ENCODE data around the gene NCBP2. TPM values are rescaled to one million over a fixed set of nuclear protein-coding genes. Genes with fewer than 3 reads are reported as not detected.
"Not testable (repeated sequence)": the region's sequence is repeated elsewhere in the genome, so short reads cannot be mapped to it uniquely, and the experiment has no call there.

NCBP2 gene
- total RNA-seq, 1 experiment from 2014 or later: 80.0 TPM

DNA sequence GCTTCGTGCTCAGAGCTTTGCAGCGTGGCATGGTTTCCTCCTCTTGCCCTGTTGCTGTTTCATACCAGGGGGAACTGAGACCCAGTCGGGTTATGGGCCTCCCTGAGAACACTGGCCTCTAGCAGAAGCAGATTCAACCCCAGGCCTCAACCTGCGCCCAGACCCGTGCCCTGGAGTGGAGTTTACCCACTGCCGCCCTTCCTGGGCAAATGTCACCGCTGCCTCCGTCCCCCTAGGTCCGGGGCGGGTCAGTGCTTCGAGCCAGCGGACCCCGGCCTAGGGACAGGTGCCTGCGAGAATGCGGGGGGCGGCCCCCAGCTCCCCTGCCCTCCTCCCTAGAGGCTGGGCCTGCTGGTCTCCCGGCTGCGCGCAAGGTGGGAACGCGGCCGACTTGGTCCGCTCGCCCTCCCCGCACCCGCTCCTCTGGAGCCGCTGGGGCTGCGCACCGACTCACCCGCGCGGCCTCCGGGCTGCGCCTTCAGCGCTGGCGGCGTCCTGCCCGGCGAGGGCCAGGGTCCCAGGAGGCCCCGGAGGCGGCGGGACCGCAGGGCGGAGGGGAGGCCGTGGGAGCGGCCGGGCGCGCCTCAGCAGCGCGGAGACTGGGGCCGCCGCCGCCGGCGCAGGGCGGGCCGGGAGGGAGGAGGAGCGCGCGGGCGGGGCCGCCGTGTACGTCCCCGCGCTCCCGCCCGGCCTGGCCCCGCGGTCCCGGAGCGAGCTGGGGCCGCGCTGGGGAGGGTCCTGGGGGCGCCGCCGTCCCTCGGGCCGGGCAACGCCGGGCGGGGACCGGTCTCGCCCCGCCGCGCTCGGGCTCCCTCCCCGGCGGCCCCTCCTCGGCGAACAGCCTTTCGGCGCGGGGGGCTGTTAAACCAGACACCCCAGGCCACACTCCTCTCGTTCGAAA is 26.2 kb upstream of the NCBP2 start, which contains the start of gene PIGZ:
PIGZ (minus strand) TSS at position 601 of the 901 bp plus-strand sequence. CDS start 16,802 bp downstream, outside the sequence.
- DNase-seq (ENCODE audit: low read depth): peak; percentile 57

DNA sequence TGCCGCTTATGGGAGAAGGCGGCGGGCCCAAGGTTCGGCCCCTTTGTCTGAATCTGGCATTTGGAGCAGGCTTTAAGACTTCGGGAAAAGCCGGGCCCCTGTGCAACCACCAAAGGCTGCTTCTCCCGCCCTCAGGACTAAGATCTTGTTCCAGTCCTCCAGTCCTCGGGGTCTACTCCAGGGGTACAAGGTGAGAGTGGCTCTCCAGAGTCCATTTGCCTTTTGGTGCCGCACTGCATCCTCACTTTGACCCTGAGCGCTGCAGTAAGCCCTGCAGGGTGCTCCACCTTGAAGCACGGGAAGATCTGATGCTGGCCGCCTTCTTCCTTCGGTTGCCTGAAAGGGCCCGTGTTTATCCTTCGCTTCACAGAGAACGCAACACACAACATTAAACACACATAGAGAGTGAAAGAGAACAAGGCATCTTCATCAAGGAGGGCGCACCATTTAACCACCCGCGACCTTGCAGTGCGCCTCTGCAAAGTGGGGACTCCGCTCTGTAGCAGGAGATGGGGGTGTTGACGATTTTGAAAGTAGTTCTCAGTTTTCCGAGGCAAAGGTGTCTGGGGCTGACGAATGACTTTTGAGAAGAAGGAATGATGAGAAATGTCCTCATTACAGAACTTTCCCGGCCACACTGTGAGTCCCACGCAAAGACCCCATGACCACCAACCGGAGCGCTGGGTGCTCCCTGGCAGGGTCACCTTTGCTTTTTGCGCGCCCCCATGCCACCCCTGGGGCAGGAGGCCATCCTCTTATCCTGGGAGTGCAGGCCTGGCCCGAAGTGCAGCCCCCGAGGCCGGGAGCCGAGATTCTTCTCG is 25.3 kb upstream of the NCBP2 start:
- no peak for DNase-seq (ENCODE audit: low read depth)

DNA sequence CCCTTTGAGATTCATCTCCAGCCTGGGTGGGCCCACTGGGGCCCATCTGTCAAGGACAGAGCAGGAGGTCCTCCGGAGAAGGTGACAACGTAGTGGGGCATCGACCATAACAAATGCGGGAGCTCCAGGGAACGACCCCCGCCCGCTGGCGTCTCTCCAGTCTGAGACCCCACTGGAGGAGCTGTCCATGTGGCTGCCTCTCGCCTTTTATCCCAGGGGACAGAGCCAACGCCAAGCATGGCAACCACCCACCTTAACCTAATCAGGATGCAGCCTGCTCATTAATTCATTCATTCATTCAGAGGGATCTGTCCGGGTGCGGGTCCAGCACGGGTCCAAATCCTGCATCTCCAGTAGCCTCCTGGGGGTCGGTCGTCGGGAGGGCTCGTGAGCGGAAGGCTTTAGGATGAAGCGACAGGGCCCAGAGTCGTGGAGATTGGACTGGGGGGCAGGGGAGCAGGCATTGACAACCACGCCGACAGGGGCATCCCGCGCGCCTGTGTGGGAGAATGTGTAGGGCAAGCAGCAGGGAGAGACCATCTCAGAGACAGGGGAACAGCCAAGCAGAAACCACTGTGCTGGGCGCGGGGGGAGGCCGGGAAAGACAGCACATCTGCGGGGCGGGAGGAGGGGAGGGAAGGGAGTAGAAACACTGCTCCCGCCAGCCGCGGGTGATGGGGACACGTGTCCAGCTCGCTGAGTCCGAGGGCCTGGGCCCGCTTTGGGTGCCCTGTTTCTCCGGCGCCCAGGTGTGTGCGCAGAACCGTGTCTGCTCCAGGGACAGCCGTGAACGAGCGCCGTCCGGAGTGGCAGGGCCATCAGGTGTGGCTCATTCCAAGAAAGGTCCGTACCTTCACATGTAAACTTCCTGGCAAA is 24.4 kb upstream of the NCBP2 start:
- DNase-seq (ENCODE audit: low read depth): no peak

DNA sequence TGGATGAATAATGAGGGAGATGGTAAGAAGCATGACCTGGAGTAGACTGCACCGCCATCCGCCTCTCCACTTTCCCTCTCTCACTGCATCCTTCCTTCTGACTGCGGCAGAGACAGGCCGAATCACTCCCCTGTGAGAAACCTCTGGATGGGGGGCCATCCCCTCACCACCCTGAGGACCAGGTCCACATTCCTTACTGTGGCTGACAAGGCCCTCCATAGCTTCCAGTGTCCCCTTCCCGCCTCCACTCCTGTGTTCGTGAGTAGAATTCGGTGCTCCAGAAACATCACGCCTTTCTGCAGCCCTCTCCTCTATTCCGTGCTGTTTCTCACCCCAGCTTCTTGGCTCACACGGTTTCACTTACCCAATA is 23.5 kb upstream of the NCBP2 start:
- no peak for DNase-seq (ENCODE audit: low read depth)

DNA sequence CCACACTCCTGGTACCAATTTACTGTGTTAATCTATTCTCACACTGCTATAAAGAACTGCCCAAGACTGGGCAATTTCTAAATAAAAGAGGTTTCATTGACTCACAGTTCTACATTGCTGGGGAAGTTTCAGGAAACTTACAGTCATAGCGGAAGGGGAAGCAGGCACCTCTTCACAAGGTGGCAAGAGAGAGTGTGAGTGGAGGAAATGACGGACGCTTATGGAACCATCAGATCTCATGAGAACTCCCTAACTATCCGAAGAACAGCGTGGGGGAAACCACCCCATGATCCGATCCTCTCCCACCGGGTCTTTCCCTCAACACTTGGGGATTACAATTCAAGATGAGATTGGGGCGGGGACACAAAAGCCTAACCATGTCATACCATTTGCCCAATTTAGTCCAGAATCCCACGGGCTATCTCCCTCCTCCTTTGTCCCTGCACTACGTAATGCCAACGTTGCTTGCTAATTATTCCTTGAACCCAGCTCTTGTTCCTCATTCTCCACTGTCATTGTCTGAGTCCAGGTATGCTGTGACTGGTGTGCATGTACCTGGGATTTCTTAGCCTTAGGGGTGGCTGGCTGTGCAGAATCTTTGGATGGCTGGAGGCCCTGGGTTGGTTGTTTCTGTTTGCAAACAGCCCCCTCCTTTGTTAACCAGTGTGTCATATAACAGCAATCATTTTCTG is 22.9 kb upstream of the NCBP2 start:
- DNase-seq (ENCODE audit: low read depth): no peak

DNA sequence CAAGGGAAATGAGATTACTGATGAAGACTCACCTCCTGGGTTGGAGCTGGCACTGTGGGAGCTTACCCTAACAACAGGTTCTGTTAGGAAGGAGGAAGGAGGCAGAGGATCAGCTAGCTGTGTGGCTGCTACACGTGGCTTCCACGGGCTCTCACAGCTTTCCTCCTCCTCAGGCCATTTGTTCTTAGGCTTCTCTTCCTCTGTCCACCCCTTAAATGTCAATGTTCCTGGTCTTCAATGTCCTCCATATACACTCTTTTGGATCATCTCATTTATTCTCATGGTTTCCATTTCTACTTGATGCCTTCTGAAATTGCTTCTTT is 21.3 kb upstream of the NCBP2 start:
- DNase-seq (ENCODE audit: low read depth): no peak

DNA sequence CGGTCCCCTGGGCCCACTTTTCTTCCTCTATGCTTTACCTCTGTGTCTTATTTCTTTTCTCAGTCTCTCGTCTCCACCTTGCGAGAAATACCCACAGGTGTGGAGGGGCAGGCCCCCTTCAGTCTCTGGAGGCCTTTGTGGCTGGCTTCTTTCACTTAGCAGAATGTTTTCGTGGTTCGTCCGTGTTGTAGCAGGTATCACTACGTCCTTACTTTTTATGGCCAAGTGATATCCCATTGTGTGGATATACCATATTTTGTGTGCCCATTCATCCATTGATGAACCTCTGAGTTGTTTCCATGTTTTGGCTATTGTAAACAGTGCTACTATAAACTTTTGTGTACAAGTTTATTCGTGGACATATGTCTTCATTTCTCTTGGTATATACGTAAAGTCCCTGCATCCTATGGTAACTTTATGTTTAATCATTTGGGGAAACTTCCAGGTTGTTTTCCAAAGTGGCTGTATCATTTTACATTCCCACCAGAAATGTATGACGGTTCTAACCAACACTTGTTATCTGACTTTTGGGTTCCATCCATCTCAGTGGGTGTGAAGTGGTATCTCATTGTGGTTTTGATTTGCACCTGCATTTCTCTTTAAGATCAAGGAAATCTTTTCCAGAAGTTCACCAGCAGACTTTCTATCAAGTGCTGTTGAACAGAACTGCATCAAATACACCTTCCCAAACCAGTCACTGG is 20.8 kb upstream of the NCBP2 start:
- no peak for DNase-seq (ENCODE audit: low read depth)

DNA sequence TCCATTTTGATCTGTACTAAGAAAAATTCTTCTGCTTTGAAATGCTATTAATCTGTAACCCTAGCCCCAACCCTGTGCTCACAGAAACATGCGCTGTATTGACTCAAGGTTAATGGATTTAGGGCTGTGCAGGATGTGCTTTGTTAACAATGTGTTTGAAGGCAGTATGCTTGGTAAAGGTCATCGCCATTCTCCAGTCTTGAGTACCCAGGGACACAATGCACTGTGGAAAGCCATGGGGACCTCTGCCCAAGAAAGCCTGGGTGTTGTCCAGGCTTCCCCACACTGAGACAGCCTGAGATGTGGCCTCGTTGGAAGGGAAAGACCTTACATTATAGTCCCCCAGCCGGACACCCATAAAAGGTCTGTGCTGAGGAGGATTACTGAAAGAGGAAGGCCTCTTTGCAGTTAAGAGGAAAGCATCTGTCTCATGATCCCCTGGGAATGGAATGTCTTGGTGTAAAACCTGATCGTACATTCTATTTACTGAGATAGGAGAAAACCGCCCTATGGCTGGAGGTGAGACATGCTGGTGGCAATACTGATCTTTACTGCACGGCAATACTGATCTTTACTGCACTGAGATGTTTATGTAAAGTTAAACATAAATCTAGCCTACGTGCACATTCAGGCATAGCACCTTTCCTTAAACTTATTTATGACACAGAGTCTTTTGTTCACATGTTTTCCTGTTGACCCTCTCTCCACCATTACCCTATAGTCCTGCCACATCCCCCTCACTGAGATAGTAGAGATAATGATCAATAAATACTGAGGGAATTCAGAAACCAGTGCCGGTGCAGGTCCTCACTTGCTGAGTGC is 20.0 kb upstream of the NCBP2 start:
- DNase-seq (ENCODE audit: low read depth): no peak

DNA sequence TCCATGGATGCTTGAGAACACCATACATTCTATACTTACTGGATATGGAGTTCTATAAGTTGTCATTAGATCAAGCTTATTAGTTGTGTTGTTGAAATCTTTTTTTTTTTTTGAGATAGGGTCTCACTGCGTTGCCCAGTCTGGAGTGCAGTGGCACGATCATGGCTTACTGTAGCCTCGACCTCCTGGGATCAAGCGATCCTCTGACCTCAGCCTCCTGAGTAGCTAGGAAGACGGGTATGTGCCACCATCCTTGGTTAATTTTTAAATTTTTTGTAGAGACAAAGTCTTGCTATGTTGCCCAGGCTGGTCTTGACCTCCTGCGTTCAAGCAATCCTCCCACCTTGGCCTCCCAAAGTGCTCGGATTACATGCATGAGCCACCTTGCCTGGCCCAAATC is 12.5 kb upstream of the NCBP2 start:
- DNase-seq (ENCODE audit: low read depth): no peak

DNA sequence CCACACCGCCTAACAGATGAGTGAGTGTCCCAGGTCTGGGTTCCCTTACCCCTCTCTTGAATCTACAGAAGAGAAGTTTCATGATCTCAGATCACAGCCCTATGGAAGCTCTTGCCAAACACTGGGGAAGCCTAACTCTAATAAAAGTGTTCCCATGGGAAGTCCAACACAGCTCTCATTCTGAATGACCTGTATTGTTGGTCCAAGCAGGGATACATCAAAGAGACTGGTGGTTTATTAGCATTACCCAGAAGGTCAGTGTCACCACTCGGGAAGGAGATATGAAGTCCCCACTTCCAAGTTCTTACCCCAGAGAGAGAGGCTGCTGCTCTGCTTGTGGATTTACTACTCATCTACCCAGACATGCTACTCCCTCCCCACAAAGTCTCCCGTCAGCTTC is 9.0 kb upstream of the NCBP2 start:
- no peak for DNase-seq (ENCODE audit: low read depth)

DNA sequence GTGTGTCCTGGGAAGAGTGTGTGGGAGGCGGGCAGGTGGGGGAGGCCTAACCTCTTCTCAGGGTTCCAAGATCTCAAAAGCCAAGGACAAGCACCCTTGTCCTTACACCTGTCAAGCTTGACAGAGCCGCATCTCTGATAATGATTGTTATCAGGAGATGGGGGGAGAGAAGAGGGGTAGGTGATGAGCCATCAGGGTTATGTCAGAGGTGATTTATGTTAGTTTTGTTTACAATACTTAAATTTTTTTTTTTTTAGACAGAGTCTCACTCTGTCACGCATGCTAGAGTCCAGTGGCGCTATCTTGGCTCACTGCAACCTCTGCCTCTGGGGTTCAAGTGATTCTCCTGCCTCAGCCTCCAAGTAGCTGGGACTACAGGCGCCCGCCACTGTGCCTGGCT is 7.4 kb upstream of the NCBP2 start:
- DNase-seq (ENCODE audit: low read depth): no peak

DNA sequence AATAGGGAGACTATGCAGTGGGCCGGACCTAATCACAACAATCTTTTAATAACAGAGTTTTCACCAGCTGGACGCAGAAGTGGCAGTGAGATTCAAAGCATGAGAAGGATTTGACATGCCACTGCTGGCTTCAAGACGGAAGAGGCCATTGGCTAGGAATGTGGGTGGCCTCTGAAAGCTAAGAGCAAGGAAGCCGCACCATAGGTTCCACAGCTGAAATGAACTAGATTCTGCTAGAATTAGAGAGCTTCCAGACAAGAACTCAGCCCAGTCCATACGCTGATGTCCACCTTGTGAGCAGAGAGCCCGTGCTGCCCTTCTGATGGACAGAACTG is 6.9 kb upstream of the NCBP2 start:
- DNase-seq (ENCODE audit: low read depth): no peak

DNA sequence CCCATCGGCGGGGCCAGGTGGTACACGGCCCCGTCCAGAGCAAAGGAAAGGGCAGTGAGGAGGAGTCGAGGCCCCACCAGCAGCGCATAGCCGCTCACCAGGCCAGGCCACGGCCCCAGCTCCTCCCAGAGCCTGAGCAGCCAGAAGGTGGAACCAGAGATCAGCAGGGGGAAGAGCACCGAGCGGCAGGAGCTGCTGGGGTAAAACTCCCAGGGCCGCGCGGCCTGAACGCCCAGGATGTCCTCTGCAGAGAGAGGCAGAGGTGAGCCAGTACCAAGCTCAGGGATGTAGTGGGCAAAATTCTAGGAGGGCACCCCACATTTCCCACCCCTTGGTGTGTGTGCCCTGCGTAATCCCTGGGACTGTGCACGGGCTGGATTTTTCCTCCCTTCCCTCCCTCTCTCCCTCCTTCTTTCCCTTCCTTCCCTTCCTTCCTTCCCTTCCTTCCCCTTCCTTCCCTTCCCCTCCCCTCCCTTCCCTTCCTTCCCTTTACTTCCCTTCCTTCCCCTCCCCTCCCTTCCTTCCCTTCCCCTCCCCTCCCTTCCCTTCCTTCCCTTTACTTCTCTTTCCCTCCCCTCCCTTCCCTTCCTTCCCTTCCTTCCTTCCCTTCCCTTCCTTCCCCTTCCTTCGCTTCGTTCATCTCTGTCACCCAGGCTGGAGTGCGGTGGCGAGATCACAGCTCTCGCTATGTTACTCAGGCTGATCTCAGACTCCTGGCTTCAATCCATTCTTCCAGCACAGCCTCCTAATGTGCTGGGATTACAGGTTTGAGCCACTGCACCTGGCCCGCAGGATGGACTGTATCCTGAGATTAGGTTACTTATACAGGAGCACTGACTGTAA is 6.3 kb upstream of the NCBP2 start:
- DNase-seq (ENCODE audit: low read depth): no peak

DNA sequence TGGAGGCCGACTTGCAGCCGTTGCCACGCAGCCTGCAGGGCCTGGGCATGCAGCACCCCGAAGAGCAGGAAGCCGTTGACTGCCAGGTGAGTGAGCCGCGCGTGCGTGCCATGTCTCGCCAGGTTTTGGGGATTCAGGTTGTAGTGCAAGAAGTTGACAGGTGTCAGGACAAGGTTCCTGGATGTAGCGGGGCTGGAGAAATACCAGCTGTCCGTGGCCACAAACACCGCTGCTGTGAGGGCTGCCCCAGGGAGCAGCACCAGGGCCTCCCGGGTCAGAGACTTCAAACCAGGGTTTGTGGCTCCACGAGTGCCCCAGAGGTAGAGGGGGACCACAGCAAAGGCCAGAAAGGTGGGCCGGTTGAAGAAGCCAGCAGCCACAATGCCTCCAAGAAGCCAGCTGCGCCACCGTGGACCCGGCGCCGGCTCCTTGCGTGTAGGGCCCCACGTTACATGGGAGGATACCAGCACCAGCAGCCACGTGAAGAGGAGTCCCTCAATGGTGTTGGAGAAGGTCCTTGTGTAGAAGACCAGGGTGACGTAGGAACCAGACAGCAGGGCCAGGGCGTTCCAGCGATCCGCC is 5.6 kb upstream of the NCBP2 start:
- no peak for DNase-seq (ENCODE audit: low read depth)

DNA sequence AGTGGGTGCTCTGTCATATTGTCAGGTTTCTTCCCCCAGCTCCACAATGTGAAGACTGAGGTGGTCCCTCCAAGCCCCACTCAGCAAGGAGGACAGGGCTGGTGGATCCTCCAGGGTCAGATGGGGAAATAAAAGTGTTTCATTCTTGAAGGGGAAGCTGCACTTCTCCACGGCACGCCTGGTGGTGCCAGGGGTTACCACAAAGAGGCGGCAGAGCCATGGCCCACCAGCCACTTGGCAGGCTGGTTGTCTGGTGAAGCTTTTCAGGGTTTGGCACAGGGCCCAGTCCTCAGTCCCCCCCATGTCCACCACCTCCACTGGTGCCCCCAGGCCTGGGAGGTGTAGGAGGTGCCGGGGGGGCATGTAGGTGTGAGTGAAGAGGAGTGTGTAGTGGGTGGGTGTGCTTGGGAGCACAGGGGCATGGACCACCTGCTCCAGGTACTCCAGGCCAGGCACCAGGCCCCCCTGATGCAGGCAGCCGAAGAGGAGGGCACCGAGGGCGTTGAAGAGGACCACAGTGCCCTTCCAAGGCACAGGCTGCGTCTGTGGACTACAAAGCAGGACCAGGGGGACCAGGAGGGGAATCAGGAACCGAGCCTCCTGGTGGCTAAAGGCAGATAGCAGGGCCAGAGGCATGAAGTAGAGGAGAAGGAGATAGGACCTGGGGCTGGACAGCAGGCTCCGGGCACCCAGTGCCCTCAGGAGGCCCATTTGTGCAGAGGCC is 5.0 kb upstream of the NCBP2 start:
- no peak for DNase-seq (ENCODE audit: low read depth)

DNA sequence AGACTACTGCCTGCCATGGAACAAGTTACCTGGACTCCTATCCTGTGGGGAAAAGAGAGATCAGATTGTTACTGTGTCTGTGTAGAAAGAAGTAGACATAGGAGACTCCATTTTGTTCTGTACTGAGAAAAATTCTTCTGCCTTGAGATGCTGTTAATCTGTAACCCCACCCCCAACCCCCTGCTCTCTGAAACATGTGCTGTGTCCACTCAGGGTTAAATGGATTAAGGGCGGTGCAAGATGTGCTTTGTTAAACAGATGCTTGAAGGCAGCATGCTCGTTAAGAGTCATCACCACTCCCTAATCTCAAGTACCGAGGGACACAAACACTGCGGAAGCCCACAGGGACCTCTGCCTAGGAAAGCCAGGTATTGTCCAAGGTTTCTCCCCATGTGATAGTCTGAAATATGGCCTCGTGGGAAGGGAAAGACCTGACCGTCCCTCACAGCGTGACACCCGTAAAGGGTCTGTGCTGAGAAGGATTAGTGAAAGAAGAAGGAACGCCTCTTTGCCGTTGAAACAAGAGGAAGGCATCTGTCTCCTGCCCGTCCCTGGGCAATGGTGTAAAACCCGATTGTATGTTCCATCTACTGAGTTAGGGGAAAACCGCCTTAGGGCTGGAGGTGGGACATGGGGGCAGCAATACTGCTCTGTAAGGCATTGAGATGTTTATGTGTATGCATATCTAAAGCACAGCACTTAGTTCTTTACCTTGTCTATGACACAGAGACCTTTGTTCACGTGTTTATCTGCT is 1.9 kb upstream of the NCBP2 start:
- not testable (repeated sequence) for DNase-seq (ENCODE audit: low read depth)

DNA sequence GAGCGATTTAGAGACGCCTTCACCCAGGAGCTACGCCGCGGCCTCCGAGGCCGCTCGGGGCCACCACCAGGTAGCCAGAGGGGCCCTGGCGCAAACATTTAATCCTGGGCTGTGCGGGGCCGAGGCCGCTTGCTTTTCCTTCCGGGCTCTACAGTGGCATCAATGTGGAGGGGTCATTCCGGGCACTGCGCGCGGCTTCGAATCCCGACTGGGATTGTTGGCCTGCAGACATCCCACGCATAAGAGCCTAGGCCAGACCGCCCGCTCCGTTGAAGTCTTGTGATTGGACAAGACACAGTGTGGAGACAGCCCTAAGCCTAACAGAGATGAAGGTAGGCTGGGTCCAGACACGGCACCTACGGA is 568 bp upstream of the NCBP2 start:
- DNase-seq (ENCODE audit: low read depth): peak; percentile 10
